Mesothelial cell of epicardium (in vitro differentiated cells): ENCODE data around the gene ZDHHC1. TPM values are rescaled to one million over a fixed set of nuclear protein-coding genes. Genes with fewer than 3 reads are reported as not detected.

Source experiments
- DNase-seq, 2 experiments: peaks; one replicate each; pipeline ENCODE4 v3.0.0; 2021; ENCODE audit warnings: low spot score in 2 of 2; ENCODE audit not compliant: unreplicated experiment in 2 of 2
- H3K27ac Mint-ChIP-seq: 2 replicates; pipeline ENCODE4 v1.8.0; 2021; ENCODE audit warnings: mixed read lengths
- H3K27me3 Mint-ChIP-seq: 2 replicates; pipeline ENCODE4 v1.8.0; 2021; ENCODE audit warnings: low read depth, mixed read lengths
- H3K36me3 Mint-ChIP-seq: 2 replicates; pipeline ENCODE4 v1.8.0; 2021; ENCODE audit warnings: mixed read lengths
- H3K4me1 Mint-ChIP-seq: 2 replicates; pipeline ENCODE4 v1.8.0; 2021; ENCODE audit warnings: mixed read lengths
- H3K4me3 Mint-ChIP-seq: 2 replicates; pipeline ENCODE4 v1.8.0; 2021; ENCODE audit warnings: mild to moderate bottlenecking, moderate library complexity, mixed read lengths
- H3K9me3 Mint-ChIP-seq: 2 replicates; pipeline ENCODE4 v1.8.0; 2021; ENCODE audit warnings: mixed read lengths
- total RNA-seq: library from RNA; stranded (reverse); gene quantifications from 3 replicates; pipeline ENCODE4 v1.2.1, GENCODE V29; 2021
- TF ChIP-seq, protein P1 (sequence below): fragments of 200-600 bp; sonication (generic); IDR thresholded peaks from one replicate; pipeline ENCODE4 v1.5.0; 2021; ENCODE audit warnings: antibody characterized with exemption; ENCODE audit not compliant: unreplicated experiment

ZDHHC1 gene
- total RNA-seq, 1 donor from 2014 or later = 15.4 TPM

DNA sequence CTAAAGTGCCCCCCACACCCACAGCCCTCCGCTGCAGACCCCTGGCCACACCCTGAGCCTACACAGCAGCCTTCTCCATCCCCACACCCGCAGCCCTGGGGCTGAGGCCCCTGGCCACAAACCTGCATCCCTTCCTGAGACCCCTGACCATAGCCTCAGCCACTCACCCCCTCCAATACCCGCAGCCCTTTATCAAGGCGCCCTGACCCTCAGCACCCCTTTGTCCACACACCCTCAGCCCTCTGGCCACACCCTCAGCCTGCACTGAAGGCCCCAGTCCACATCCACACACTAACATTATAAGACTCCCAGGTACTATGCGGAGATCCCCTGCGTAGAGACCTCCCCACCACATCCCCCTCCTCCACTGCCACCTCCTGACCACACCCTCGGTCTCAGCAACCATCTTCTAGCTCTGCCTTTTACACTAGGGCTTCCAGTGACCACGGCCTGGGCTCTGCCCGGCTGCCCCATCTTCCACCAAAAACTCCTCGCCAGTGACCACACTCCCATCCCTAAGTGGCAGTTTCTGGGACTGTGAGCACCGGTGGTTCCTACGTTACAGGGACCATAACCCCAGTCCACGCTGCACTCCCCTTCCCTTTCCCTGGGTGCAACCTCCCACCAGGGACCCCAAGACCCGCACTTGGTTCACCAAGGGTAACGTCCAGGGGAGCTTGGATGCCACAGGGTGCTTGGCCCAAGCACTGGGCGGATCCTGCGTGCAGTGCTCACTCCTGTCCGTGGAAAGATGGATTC lies 23.8 kb downstream of the ZDHHC1 start:
- Mint-ChIP-seq H3K4me1 (peaks cover 22% of the 10 kb centered on the region), H3K27me3 (peaks cover 71% of the 10 kb centered on the region)

DNA sequence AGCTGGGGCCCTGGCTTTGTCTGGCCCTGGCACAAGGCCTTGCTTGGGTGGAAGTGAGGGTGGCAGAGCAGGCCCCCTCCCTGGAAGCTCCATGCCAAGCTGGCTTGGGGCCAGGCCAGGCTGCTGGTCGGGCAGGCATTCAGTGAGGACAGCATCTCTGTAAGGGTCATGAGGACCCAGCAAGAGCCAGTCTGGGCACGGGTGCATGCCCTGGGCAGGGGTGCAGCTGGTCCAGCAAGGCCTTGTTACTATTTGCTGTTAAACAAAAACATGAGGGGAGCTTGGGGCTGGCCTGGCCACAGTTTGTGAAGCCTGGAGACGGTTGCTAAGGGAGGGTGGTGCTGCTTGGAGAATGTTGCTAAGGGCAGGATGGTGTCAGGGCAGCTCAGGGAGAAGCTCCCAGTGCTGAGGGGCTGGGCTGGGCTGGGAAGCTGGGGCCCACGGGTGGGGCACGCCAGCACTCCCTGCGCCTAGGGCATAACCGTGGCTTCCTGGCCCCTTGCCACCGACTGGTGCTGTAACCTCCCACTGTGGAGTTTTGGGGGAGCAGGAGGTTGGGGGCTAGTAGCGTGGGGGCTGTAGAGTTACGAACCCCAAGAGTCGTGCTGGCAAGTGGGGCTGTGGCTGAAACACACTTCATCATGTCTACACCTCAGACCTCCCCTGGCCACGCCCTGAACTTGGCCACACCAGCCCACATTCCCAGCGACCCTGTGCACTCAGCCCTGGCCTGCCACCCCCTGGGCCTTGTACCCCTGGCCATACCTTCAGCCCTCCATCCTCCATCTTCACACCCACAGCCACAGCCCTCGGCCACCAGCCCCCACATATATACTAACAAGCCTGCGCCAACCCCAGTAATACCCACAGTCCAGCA lies 24.6 kb downstream of the ZDHHC1 start:
- Mint-ChIP-seq H3K27ac (no peak overlapping the region), H3K4me3 (peak overlapping the region; percentile 1), H3K9me3 (no peaks in the 10 kb centered on the region), H3K27me3 (peaks cover 70% of the 10 kb centered on the region), H3K4me1 (peaks cover 17% of the 10 kb centered on the region), H3K36me3 (no peaks in the 10 kb centered on the region)
- no peak for DNase-seq
- TF ChIP-seq, protein P1, sequence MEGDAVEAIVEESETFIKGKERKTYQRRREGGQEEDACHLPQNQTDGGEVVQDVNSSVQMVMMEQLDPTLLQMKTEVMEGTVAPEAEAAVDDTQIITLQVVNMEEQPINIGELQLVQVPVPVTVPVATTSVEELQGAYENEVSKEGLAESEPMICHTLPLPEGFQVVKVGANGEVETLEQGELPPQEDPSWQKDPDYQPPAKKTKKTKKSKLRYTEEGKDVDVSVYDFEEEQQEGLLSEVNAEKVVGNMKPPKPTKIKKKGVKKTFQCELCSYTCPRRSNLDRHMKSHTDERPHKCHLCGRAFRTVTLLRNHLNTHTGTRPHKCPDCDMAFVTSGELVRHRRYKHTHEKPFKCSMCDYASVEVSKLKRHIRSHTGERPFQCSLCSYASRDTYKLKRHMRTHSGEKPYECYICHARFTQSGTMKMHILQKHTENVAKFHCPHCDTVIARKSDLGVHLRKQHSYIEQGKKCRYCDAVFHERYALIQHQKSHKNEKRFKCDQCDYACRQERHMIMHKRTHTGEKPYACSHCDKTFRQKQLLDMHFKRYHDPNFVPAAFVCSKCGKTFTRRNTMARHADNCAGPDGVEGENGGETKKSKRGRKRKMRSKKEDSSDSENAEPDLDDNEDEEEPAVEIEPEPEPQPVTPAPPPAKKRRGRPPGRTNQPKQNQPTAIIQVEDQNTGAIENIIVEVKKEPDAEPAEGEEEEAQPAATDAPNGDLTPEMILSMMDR = no peak

More for the DNA sequence above, 23.8 kb downstream of the ZDHHC1 start:
- Mint-ChIP-seq H3K4me3 (peak overlapping the region; percentile 36), H3K27ac (no peak overlapping the region), H3K9me3 (no peaks in the 10 kb centered on the region), H3K36me3 (no peaks in the 10 kb centered on the region)
- TF ChIP-seq, protein P1 = no peak
- DNase-seq = no peak

DNA sequence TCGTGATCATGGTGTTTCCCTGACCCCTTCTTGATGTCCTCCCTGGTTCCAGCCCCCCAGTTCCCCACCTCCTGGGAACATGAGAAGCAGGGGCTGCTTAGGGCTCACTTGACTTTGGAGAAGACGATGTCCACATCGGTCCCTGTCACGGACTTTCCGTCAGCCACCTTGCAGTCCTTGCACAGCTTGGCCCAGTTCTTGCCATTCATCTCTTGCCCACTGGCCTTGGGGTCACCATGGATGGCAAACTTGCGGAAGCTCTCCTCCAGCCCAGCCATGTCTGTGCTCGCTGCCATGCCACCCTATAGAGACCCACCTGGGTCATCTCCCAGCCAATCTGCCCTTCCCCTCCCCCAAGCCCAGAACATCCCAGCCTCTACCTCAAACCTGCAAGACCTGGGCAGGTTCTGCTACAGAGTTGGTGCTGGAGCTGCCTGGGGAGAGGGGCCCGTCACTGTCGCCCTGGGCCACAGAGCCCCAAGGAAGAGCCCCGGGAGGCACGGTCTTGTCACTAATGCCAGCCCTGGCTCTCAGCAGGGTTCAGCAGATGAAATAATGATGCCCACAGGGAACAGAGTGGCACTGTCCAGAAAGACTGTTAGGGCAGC lies 25.4 kb downstream of the ZDHHC1 start:
- no peak overlapping the region for H3K4me3 Mint-ChIP-seq
- H3K9me3 Mint-ChIP-seq = no peaks in the 10 kb centered on the region
- TF ChIP-seq, protein P1 = no peak
- H3K36me3 Mint-ChIP-seq = no peaks in the 10 kb centered on the region
- no peak for DNase-seq
- H3K27ac Mint-ChIP-seq = no peak overlapping the region
- peaks cover 76% of the 10 kb centered on the region for H3K27me3 Mint-ChIP-seq
- peaks cover 15% of the 10 kb centered on the region for H3K4me1 Mint-ChIP-seq

DNA sequence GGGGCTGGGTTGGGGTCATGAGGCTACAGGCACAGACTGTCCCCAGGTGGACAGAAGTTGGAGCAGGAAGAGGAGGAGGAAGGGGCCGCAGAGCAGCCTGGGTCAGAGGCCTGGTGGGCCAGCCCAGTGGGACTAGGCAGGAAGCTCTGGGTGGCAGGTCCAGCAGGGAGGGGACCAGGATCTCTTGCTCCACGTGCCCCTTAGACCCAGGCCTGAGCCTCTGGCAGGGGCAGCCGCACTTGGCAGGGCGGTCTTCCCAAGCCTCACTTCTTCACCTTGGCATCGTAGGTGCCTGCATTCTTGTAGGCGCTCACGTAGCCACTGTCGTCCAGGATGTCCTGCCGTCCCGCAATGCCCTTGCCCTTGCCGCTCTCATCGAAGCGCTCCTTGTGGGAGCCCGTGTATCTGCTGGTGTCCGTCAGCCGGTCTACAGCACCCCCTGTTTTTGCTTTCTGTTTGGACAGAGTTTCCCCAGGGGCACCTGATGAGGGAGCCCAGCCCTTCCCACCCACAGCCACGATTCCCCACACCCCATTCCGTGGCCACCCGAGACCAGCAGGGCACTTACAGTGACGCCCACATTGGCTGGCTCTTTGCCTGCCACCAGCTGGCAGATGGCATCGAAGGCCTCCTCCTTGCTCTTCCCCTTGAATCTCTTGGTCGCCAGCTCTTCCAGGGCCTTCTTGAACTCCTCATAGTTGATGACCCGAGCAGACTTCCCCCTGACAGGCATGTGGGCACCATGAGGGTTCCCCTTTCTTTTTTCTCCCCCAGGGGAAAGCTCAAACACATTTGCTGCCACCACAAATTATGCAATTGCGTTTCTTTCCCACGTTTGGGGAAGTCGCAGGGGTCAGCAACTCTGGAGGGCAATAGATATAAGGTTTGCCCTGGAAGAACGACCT lies 26.1 kb downstream of the ZDHHC1 start:
- peaks cover 76% of the 10 kb centered on the region for H3K27me3 Mint-ChIP-seq

More for the DNA sequence above, 26.1 kb downstream of the ZDHHC1 start:
- Mint-ChIP-seq H3K4me1 (peaks cover 15% of the 10 kb centered on the region), H3K27ac (no peak overlapping the region), H3K9me3 (no peaks in the 10 kb centered on the region), H3K4me3 (no peak overlapping the region), H3K36me3 (no peaks in the 10 kb centered on the region)
- TF ChIP-seq, protein P1 = no peak
- no peak for DNase-seq
